Measurements from ENCODE around the gene TMEM163. TPM values are rescaled to one million over a fixed set of nuclear protein-coding genes. Genes with fewer than 3 reads are reported as not detected.
"Not testable (repeated sequence)": the region's sequence is repeated elsewhere in the genome, so short reads cannot be mapped to it uniquely, and the experiment has no call there.

The TMEM163 gene
- total RNA-seq, 2 donors from 2014 or later, result 0.93 to 2.6 TPM

GRCh38 chr2:134512734-134513464, 205.9 kb downstream of the TMEM163 start:
- Mint-ChIP-seq H3K4me1 (ENCODE audit: low read depth in 2 of 2) (no peaks in the 10 kb centered on the region), H3K27ac (no peak overlapping the region), H3K36me3 (no peaks in the 10 kb centered on the region), H3K4me3 (no peak overlapping the region), H3K27me3 (no peaks in the 10 kb centered on the region), H3K9me3 (no peaks in the 10 kb centered on the region)
- ATAC-seq, result no peak
- no peak for DNase-seq (ENCODE audit: low spot score)

GRCh38 chr2:134508391-134508790, 210.4 kb downstream of the TMEM163 start:
- Mint-ChIP-seq H3K4me3 (no peak overlapping the region), H3K9me3 (no peaks in the 10 kb centered on the region), H3K4me1 (ENCODE audit: low read depth in 2 of 2) (no peaks in the 10 kb centered on the region), H3K27me3 (no peaks in the 10 kb centered on the region), H3K27ac (no peak overlapping the region), H3K36me3 (no peaks in the 10 kb centered on the region)
- no peak for DNase-seq (ENCODE audit: low spot score)
- no peak for ATAC-seq

- H3K36me3 Mint-ChIP-seq, result no peaks in the 10 kb centered on the region
- H3K27me3 Mint-ChIP-seq, result no peaks in the 10 kb centered on the region
- H3K9me3 Mint-ChIP-seq, result no peaks in the 10 kb centered on the region
- no peak for DNase-seq (ENCODE audit: low spot score)
- H3K27ac Mint-ChIP-seq, result no peak overlapping the region
- ATAC-seq, result no peak
- H3K4me3 Mint-ChIP-seq, result no peak overlapping the region
- no peaks in the 10 kb centered on the region for H3K4me1 Mint-ChIP-seq (ENCODE audit: low read depth in 2 of 2)
These were observed 211.1 kb downstream of the TMEM163 start for GRCh38 chr2:134507697-134508096.

- DNase-seq (ENCODE audit: low spot score); H3K9me3 Mint-ChIP-seq; H3K4me1 Mint-ChIP-seq (ENCODE audit: low read depth in 2 of 2); H3K27me3 Mint-ChIP-seq; H3K36me3 Mint-ChIP-seq; H3K27ac Mint-ChIP-seq; H3K4me3 Mint-ChIP-seq; ATAC-seq: not testable (repeated sequence)
These were observed 211.6 kb downstream of the TMEM163 start for GRCh38 chr2:134507159-134507558.

GRCh38 chr2:134505446-134505845, 213.4 kb downstream of the TMEM163 start:
- H3K27ac Mint-ChIP-seq, result no peak overlapping the region
- ATAC-seq (no peak), DNase-seq (ENCODE audit: low spot score) (no peak)
- H3K36me3 Mint-ChIP-seq, result no peaks in the 10 kb centered on the region
- no peaks in the 10 kb centered on the region for H3K4me1 Mint-ChIP-seq (ENCODE audit: low read depth in 2 of 2)
- H3K4me3 Mint-ChIP-seq, result no peak overlapping the region
- H3K9me3 Mint-ChIP-seq, result no peaks in the 10 kb centered on the region
- H3K27me3 Mint-ChIP-seq, result no peaks in the 10 kb centered on the region

GRCh38 chr2:134504586-134505336, 214.0 kb downstream of the TMEM163 start:
- Mint-ChIP-seq H3K36me3 (no peaks in the 10 kb centered on the region), H3K9me3 (no peaks in the 10 kb centered on the region), H3K27ac (no peak overlapping the region), H3K27me3 (no peaks in the 10 kb centered on the region), H3K4me1 (ENCODE audit: low read depth in 2 of 2) (no peaks in the 10 kb centered on the region), H3K4me3 (no peak overlapping the region)
- DNase-seq (ENCODE audit: low spot score) (no peak), ATAC-seq (peak in 1 of 2 donors; percentile 12)

- H3K4me1 Mint-ChIP-seq (ENCODE audit: low read depth in 2 of 2), result no peaks in the 10 kb centered on the region
- ATAC-seq (no peak), DNase-seq (ENCODE audit: low spot score) (no peak)
- no peaks in the 10 kb centered on the region for H3K9me3 Mint-ChIP-seq
- H3K36me3 Mint-ChIP-seq, result no peaks in the 10 kb centered on the region
- no peak overlapping the region for H3K27ac Mint-ChIP-seq
- no peak overlapping the region for H3K4me3 Mint-ChIP-seq
- no peaks in the 10 kb centered on the region for H3K27me3 Mint-ChIP-seq
These were observed 216.7 kb downstream of the TMEM163 start for GRCh38 chr2:134502104-134502503.

- no peak for DNase-seq (ENCODE audit: low spot score)
- H3K9me3 Mint-ChIP-seq, result no peaks in the 10 kb centered on the region
These were observed 217.2 kb downstream of the TMEM163 start for GRCh38 chr2:134501476-134502091.

GRCh38 chr2:134500211-134500935, 218.4 kb downstream of the TMEM163 start:
- no peaks in the 10 kb centered on the region for H3K9me3 Mint-ChIP-seq
- DNase-seq (ENCODE audit: low spot score) (no peak), ATAC-seq (no peak)
- H3K4me1 Mint-ChIP-seq (ENCODE audit: low read depth in 2 of 2), result peaks cover 0 to 3% of the 10 kb centered on the region in 2 donors
- H3K27me3 Mint-ChIP-seq, result no peaks in the 10 kb centered on the region
- H3K27ac Mint-ChIP-seq, result no peak overlapping the region
- H3K4me3 Mint-ChIP-seq, result no peak overlapping the region
- no peaks in the 10 kb centered on the region for H3K36me3 Mint-ChIP-seq

More at GRCh38 chr2:134501476-134502091, 217.2 kb downstream of the TMEM163 start:
- H3K36me3 Mint-ChIP-seq, result no peaks in the 10 kb centered on the region
- no peak overlapping the region for H3K4me3 Mint-ChIP-seq
- H3K4me1 Mint-ChIP-seq (ENCODE audit: low read depth in 2 of 2), result peaks cover 0 to 3% of the 10 kb centered on the region in 2 donors
- no peak for ATAC-seq
- H3K27me3 Mint-ChIP-seq, result no peaks in the 10 kb centered on the region
- H3K27ac Mint-ChIP-seq, result no peak overlapping the region

GRCh38 chr2:134499307-134499926, 219.4 kb downstream of the TMEM163 start:
- ATAC-seq (no peak), DNase-seq (ENCODE audit: low spot score) (no peak)
- no peaks in the 10 kb centered on the region for H3K9me3 Mint-ChIP-seq
- H3K27me3 Mint-ChIP-seq, result no peaks in the 10 kb centered on the region
- H3K4me3 Mint-ChIP-seq, result no peak overlapping the region
- H3K4me1 Mint-ChIP-seq (ENCODE audit: low read depth in 2 of 2), result peaks cover 0 to 3% of the 10 kb centered on the region in 2 donors
- H3K36me3 Mint-ChIP-seq, result no peaks in the 10 kb centered on the region
- no peak overlapping the region for H3K27ac Mint-ChIP-seq

- Mint-ChIP-seq H3K36me3 (no peaks in the 10 kb centered on the region), H3K4me1 (ENCODE audit: low read depth in 2 of 2) (peaks cover 0 to 3% of the 10 kb centered on the region in 2 donors), H3K9me3 (no peaks in the 10 kb centered on the region), H3K4me3 (no peak overlapping the region), H3K27me3 (no peaks in the 10 kb centered on the region), H3K27ac (no peak overlapping the region)
- DNase-seq (ENCODE audit: low spot score), result no peak
- ATAC-seq, result no peak
These were observed 220.1 kb downstream of the TMEM163 start for GRCh38 chr2:134498654-134499053.

GRCh38 chr2:134493797-134494196, 225.0 kb downstream of the TMEM163 start:
- H3K36me3 Mint-ChIP-seq, result no peaks in the 10 kb centered on the region
- no peaks in the 10 kb centered on the region for H3K27me3 Mint-ChIP-seq
- no peak for ATAC-seq
- H3K9me3 Mint-ChIP-seq, result no peaks in the 10 kb centered on the region
- DNase-seq (ENCODE audit: low spot score), result no peak
- H3K4me3 Mint-ChIP-seq, result no peak overlapping the region
- peaks cover 3 to 5% of the 10 kb centered on the region in 2 donors for H3K4me1 Mint-ChIP-seq (ENCODE audit: low read depth in 2 of 2)
- H3K27ac Mint-ChIP-seq, result no peak overlapping the region

- Mint-ChIP-seq H3K4me3 (no peak overlapping the region), H3K9me3 (no peaks in the 10 kb centered on the region), H3K36me3 (no peaks in the 10 kb centered on the region), H3K27ac (no peak overlapping the region), H3K27me3 (peaks cover 0 to 2% of the 10 kb centered on the region in 2 donors), H3K4me1 (ENCODE audit: low read depth in 2 of 2) (peaks cover 2 to 9% of the 10 kb centered on the region in 2 donors)
- ATAC-seq, result no peak
- DNase-seq (ENCODE audit: low spot score), result no peak
These were observed 226.9 kb downstream of the TMEM163 start for GRCh38 chr2:134491771-134492441.
